WTC11 (cell line): ENCODE data around the gene SMC3. TPM values are rescaled to one million over a fixed set of nuclear protein-coding genes. Genes with fewer than 3 reads are reported as not detected.

Experiments used
- ATAC-seq: fragments of 200-7000 bp; cut with Tn5 transposase; 2 replicates; pipeline ENCODE4 v1.10.0; 2021; ENCODE audit warnings: mild to moderate bottlenecking, moderate library complexity
- CTCF ChIA-PET: fragments of 300-600 bp; sonication (Branson Sonifier 250); formaldehyde crosslinking; loops from one replicate; lab custom pipeline; 2021; ENCODE audit warnings: antibody characterized with exemption; lab: Charles Lee
- POLR2A ChIA-PET: fragments of 350-600 bp; sonication (Branson Sonifier 250); formaldehyde crosslinking; loops from one replicate; lab custom pipeline; 2021; ENCODE audit warnings: antibody characterized with exemption; lab: Charles Lee
- DNase-seq: peaks from one replicate; pipeline ENCODE4 v3.0.0; 2021; ENCODE audit warnings: low spot score
- H3K27ac Mint-ChIP-seq: 2 replicates; pipeline ENCODE4 v1.8.0; 2021; ENCODE audit warnings: mixed read lengths
- H3K27me3 Mint-ChIP-seq: 2 replicates; pipeline ENCODE4 v1.8.0; 2021; ENCODE audit warnings: low read depth, mild to moderate bottlenecking, moderate library complexity, mixed read lengths
- H3K36me3 Mint-ChIP-seq: 2 replicates; pipeline ENCODE4 v1.8.0; 2021; ENCODE audit warnings: mixed read lengths
- H3K4me1 Mint-ChIP-seq: 2 replicates; pipeline ENCODE4 v1.8.0; 2022; ENCODE audit warnings: mixed read lengths
- H3K4me3 Mint-ChIP-seq: 2 replicates; pipeline ENCODE4 v1.8.0; 2021; ENCODE audit warnings: mild to moderate bottlenecking, moderate library complexity, mixed read lengths
- H3K9me3 Mint-ChIP-seq: 2 replicates; pipeline ENCODE4 v1.8.0; 2021; ENCODE audit warnings: mixed read lengths
- ATF1 ChIP-seq: sonication (generic); formaldehyde crosslinking; IDR thresholded peaks from 2 replicates; pipeline ENCODE4 v1.8.1; 2023; ENCODE audit warnings: mild to moderate bottlenecking, moderate library complexity, missing genetic modification reagents
- CREB1 ChIP-seq: sonication (generic); formaldehyde crosslinking; IDR thresholded peaks from 2 replicates; pipeline ENCODE4 v1.8.0; 2023; ENCODE audit warnings: mild to moderate bottlenecking, missing genetic modification reagents
- CREM ChIP-seq: sonication (generic); formaldehyde crosslinking; IDR thresholded peaks from 2 replicates; pipeline ENCODE4 v1.8.1; 2022; ENCODE audit warnings: mild to moderate bottlenecking, missing genetic modification reagents, moderate library complexity
- ESRRA ChIP-seq: sonication (generic); formaldehyde crosslinking; IDR thresholded peaks from 2 replicates; pipeline ENCODE4 v1.8.1; 2022; ENCODE audit warnings: mild to moderate bottlenecking, missing genetic modification reagents, borderline replicate concordance
- GABPB1 ChIP-seq: sonication (generic); formaldehyde crosslinking; IDR thresholded peaks from 2 replicates; pipeline ENCODE4 v1.8.1; 2023; ENCODE audit warnings: mild to moderate bottlenecking, missing genetic modification reagents
- JAZF1 ChIP-seq: fragments of 250-450 bp; sonication (Bioruptor Pico); IDR thresholded peaks from 2 replicates; pipeline ENCODE4 v1.9.0; 2021; ENCODE audit warnings: moderate library complexity, mild to moderate bottlenecking, inconsistent platforms
- MYBL2 ChIP-seq: sonication (generic); formaldehyde crosslinking; IDR thresholded peaks from 2 replicates; pipeline ENCODE4 v1.8.1; 2023; ENCODE audit warnings: mild to moderate bottlenecking, moderate library complexity, missing genetic modification reagents
- NFYB ChIP-seq: sonication (generic); formaldehyde crosslinking; conservative IDR thresholded peaks from 2 replicates; pipeline ENCODE4 v1.8.0; 2022; ENCODE audit warnings: low read depth, missing genetic modification reagents
- ZBTB43 ChIP-seq: sonication (generic); formaldehyde crosslinking; IDR thresholded peaks from 2 replicates; pipeline ENCODE4 v1.8.1; 2023; ENCODE audit warnings: mild to moderate bottlenecking, missing genetic modification reagents
- ZNF317 ChIP-seq: sonication (generic); formaldehyde crosslinking; IDR thresholded peaks from 2 replicates; pipeline ENCODE4 v1.8.1; 2023; ENCODE audit warnings: low read depth, mild to moderate bottlenecking, moderate library complexity, missing genetic modification reagents, borderline replicate concordance
- ZNF396 ChIP-seq: fragments of 250-450 bp; sonication (Bioruptor Pico); IDR thresholded peaks from 2 replicates; pipeline ENCODE4 v1.8.0; 2021; ENCODE audit warnings: mild to moderate bottlenecking, moderate library complexity, borderline replicate concordance
- ZNF671 ChIP-seq: fragments of 250-450 bp; sonication (Bioruptor Pico); IDR thresholded peaks from 2 replicates; pipeline ENCODE4 v1.8.0; 2021; ENCODE audit warnings: mild to moderate bottlenecking
- total RNA-seq: library from RNA; stranded (reverse); gene quantifications from 3 replicates; pipeline ENCODE4 v1.2.3, GENCODE V29; 2021
- TF ChIP-seq, protein P1 (sequence below): sonication (generic); formaldehyde crosslinking; IDR thresholded peaks from 2 replicates; pipeline ENCODE4 v1.8.0; 2023; ENCODE audit warnings: missing genetic modification reagents, mild to moderate bottlenecking, borderline replicate concordance
- TF ChIP-seq, protein P2 (sequence below): sonication (generic); formaldehyde crosslinking; IDR thresholded peaks from 2 replicates; pipeline ENCODE4 v1.8.1; 2023; ENCODE audit warnings: mild to moderate bottlenecking, missing genetic modification reagents, moderate library complexity
- TF ChIP-seq, protein P3 (sequence below): fragments of 250-450 bp; sonication (Bioruptor Pico); IDR thresholded peaks from 2 replicates; pipeline ENCODE4 v1.9.0; 2021; ENCODE audit warnings: moderate library complexity, mild to moderate bottlenecking, inconsistent platforms, borderline replicate concordance
- TF ChIP-seq, protein P4 (sequence below): sonication (generic); formaldehyde crosslinking; IDR thresholded peaks from 2 replicates; pipeline ENCODE4 v1.8.1; 2023; ENCODE audit warnings: mild to moderate bottlenecking, missing genetic modification reagents, borderline replicate concordance

SMC3 gene
- total RNA-seq, 1 experiment from 2014 or later = 71.0 TPM

- no peak for TF ChIP-seq ZBTB43 (CRISPR knock-in tag)
These were observed 50.1 kb downstream of the SMC3 start (continued) for GRCh38 chr10:110617425-110618229.

DNA sequence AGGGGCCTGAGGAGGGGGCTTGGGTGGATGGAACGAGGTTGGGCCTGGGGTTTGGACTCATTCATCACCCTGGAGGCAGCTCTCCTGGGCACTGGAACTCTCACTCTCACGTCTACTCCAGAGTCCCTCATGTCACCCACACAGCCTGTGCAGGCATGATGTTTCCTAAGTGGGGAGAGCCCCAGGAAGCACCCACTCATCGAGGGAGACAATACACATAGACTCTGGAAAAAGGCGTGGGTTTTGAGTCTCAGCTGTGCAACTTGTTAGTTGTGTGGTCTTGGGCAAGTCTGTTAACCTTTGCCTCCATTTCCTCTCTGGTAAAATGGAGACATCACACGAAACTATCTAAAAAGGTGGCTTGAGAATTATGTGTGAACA, 50.7 kb downstream of the SMC3 start:
- H3K9me3 Mint-ChIP-seq = peaks cover 8% of the 10 kb centered on the region; the same call in 1 of the 2 replicates
- DNase-seq = no peak
- ChIA-PET POLR2A (no interaction called here), CTCF (interaction anchor here (1.8 kb wide), 1 partner anchor 8 kb away, joined by 8 read pairs; no protein-coding TSS in a partner anchor)
- ATAC-seq = no peak
- H3K27me3 Mint-ChIP-seq = no peaks in the 10 kb centered on the region; the same call in none of the 2 replicates
- TF ChIP-seq MYBL2 (CRISPR knock-in tag) = no peak
- no peak for TF ChIP-seq ZNF671
- TF ChIP-seq, protein P1, sequence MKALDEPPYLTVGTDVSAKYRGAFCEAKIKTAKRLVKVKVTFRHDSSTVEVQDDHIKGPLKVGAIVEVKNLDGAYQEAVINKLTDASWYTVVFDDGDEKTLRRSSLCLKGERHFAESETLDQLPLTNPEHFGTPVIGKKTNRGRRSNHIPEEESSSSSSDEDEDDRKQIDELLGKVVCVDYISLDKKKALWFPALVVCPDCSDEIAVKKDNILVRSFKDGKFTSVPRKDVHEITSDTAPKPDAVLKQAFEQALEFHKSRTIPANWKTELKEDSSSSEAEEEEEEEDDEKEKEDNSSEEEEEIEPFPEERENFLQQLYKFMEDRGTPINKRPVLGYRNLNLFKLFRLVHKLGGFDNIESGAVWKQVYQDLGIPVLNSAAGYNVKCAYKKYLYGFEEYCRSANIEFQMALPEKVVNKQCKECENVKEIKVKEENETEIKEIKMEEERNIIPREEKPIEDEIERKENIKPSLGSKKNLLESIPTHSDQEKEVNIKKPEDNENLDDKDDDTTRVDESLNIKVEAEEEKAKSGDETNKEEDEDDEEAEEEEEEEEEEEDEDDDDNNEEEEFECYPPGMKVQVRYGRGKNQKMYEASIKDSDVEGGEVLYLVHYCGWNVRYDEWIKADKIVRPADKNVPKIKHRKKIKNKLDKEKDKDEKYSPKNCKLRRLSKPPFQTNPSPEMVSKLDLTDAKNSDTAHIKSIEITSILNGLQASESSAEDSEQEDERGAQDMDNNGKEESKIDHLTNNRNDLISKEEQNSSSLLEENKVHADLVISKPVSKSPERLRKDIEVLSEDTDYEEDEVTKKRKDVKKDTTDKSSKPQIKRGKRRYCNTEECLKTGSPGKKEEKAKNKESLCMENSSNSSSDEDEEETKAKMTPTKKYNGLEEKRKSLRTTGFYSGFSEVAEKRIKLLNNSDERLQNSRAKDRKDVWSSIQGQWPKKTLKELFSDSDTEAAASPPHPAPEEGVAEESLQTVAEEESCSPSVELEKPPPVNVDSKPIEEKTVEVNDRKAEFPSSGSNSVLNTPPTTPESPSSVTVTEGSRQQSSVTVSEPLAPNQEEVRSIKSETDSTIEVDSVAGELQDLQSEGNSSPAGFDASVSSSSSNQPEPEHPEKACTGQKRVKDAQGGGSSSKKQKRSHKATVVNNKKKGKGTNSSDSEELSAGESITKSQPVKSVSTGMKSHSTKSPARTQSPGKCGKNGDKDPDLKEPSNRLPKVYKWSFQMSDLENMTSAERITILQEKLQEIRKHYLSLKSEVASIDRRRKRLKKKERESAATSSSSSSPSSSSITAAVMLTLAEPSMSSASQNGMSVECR (CRISPR knock-in tag) = no peak
- TF ChIP-seq, protein P2, sequence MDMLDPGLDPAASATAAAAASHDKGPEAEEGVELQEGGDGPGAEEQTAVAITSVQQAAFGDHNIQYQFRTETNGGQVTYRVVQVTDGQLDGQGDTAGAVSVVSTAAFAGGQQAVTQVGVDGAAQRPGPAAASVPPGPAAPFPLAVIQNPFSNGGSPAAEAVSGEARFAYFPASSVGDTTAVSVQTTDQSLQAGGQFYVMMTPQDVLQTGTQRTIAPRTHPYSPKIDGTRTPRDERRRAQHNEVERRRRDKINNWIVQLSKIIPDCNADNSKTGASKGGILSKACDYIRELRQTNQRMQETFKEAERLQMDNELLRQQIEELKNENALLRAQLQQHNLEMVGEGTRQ = no peak
- no peak for TF ChIP-seq CREM (CRISPR knock-in tag)
- TF ChIP-seq CREB1 (CRISPR knock-in tag) = no peak
- no peak overlapping the region for H3K4me3 Mint-ChIP-seq
- no peaks in the 10 kb centered on the region for H3K4me1 Mint-ChIP-seq
- no peaks in the 10 kb centered on the region for H3K36me3 Mint-ChIP-seq
- no peak overlapping the region for H3K27ac Mint-ChIP-seq

DNA sequence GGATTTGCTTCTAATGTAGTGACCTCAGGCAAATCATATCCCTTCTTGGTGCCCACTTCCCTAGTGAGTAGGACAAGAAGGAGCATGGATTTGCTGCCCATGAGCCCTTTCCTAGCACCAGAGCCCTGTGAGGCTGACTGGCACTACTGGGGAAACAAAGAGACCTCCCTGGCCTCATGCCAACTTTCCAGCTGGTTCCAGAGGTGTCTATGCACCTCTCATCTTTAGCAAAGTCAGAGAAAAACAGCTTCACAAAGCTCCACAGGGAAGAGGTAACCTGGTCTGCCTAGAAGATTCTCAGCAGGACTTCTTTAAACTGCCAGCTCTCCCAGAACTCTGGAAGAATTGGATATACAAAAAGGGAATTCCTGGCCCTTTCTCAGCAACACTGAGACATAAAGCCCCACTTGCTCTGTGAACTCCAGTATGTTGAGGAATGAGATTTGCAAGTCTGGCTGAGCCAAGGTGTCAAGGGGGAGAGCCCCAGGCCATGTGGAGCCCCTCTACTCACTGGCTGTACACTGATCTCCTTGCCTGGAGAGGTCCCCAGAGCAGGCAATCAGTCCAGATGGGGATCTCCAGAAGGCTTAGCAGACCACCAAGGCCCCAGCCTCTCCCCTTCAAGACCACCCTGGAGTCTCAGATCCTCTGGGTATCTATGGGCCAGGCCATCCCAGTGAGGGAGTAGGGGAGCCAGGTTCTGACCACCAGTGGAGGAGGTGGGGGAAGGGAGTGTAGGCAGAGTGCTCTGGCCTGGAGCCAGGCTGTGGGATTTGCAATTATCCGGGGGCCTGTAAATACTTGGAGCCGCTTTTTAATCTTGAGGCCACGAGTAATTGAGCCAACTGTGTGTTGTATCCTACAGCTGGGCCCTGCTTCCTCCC, 52.3 kb downstream of the SMC3 start:
- Mint-ChIP-seq H3K36me3 (no peaks in the 10 kb centered on the region), H3K4me1 (no peaks in the 10 kb centered on the region), H3K4me3 (no peak overlapping the region), H3K9me3 (peaks cover 10% of the 10 kb centered on the region; the same call in 1 of the 2 replicates), H3K27ac (no peak overlapping the region), H3K27me3 (peaks cover 2% of the 10 kb centered on the region)
- ChIA-PET CTCF (interaction anchor here (1.6 to 1.8 kb wide), 2 partner anchors 9 to 61 kb away, joined by 5 to 8 read pairs; no protein-coding TSS in a partner anchor), POLR2A (no interaction called here)
- no peak for TF ChIP-seq ZNF317 (CRISPR knock-in tag)
- no peak for TF ChIP-seq ESRRA (CRISPR knock-in tag)
- no peak for TF ChIP-seq NFYB (CRISPR knock-in tag)
- TF ChIP-seq, protein P3, sequence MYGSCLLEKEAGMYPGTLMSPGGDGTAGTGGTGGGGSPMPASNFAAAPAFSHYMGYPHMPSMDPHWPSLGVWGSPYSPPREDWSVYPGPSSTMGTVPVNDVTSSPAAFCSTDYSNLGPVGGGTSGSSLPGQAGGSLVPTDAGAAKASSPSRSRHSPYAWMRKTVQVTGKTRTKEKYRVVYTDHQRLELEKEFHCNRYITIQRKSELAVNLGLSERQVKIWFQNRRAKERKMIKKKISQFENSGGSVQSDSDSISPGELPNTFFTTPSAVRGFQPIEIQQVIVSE = no peak
- TF ChIP-seq ZNF396 (CRISPR knock-in tag) = no peak
- TF ChIP-seq CREB1 (CRISPR knock-in tag) = no peak
- no peak for TF ChIP-seq ZBTB43 (CRISPR knock-in tag)
- TF ChIP-seq, protein P4, sequence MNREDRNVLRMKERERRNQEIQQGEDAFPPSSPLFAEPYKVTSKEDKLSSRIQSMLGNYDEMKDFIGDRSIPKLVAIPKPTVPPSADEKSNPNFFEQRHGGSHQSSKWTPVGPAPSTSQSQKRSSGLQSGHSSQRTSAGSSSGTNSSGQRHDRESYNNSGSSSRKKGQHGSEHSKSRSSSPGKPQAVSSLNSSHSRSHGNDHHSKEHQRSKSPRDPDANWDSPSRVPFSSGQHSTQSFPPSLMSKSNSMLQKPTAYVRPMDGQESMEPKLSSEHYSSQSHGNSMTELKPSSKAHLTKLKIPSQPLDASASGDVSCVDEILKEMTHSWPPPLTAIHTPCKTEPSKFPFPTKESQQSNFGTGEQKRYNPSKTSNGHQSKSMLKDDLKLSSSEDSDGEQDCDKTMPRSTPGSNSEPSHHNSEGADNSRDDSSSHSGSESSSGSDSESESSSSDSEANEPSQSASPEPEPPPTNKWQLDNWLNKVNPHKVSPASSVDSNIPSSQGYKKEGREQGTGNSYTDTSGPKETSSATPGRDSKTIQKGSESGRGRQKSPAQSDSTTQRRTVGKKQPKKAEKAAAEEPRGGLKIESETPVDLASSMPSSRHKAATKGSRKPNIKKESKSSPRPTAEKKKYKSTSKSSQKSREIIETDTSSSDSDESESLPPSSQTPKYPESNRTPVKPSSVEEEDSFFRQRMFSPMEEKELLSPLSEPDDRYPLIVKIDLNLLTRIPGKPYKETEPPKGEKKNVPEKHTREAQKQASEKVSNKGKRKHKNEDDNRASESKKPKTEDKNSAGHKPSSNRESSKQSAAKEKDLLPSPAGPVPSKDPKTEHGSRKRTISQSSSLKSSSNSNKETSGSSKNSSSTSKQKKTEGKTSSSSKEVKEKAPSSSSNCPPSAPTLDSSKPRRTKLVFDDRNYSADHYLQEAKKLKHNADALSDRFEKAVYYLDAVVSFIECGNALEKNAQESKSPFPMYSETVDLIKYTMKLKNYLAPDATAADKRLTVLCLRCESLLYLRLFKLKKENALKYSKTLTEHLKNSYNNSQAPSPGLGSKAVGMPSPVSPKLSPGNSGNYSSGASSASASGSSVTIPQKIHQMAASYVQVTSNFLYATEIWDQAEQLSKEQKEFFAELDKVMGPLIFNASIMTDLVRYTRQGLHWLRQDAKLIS (CRISPR knock-in tag) = no peak
- TF ChIP-seq JAZF1 (CRISPR knock-in tag) = no peak
- TF ChIP-seq GABPB1 = no peak
- TF ChIP-seq ATF1 (CRISPR knock-in tag) = no peak
- ATAC-seq = peak; percentile 43; the same call in 1 of the 2 replicates
- DNase-seq = no peak
